GM21526 (cell line): ENCODE data around the gene LRP6.

ENCODE experiments used
- ATAC-seq: cut with Tn5 transposase; IDR thresholded peaks from one replicate; pipeline ENCODE4 v1.9.1; 2021; ENCODE audit warnings: moderate library complexity; ENCODE audit not compliant: unreplicated experiment, low FRiP score

The LRP6 gene

DNA sequence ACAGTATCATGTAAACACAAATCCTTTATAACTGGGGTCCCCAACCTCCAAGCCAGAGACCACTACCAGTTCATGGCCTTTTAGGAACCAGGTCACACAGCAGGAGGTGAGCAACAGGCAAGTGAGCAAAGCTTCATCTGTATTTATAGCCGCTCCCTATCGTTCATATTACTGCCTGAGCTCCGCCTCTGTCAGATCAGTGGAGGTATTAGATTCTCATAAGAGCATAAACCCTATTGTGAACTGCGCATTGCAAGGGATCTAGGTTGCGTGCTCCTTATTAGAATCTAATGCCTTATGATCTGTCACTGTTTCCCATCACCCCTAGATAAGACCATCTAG, 49.9 kb downstream of the LRP6 start:
- ATAC-seq = no peak

DNA sequence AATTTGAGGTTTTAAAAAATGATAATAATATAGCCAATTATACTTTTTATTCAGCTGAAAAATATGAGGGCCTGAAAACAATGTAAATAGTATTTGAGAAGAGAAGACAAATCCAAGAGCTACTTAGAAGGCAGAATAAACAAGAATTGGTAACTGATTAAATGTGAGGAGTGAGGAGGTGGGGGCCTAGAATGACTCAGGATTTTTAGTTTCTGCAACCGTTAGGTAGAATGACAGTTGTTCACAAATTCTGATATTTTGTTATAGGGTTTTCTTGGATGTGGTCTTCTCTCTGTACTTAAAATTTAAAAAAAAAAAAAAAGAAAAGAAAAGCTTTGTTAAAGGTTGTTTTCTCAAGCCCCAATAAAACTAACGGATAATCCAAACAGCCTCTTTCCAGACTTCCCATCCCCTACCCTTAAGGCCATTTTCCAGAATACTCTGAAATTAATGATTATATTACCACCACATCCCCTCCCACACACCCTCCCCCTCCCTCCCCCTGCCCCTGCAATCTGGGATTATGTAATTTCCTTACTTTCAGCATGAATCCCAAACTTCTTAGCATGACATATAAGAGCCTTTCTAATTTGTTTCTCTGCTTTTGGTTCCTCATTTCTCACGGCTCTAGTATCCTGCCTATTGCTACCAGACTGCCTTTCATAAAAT, 50.4 kb downstream of the LRP6 start:
- ATAC-seq = no peak

DNA sequence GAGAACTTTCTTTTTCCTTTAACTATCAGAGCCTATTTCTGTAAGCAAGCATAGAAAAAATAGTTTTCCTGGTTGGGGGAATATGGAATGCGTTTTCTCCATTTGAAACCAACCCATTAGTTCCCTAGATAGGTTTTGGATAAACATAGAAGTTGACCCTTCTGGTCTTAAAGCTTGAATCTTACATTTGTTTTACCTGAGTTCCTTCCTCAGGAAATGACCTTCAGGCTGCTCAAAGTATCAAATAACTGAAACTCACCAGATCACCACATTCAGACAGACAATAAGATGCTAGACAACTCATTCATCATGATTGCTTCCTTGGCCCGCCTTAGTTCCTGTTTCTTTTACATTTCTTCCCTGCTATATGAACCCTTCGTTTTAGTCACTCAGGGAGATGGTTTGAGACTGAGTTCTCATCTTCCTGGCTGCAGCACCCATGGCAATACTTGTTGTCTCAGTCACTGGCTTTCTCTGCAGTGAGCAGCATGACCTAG, 52.2 kb downstream of the LRP6 start:
- no peak for ATAC-seq

DNA sequence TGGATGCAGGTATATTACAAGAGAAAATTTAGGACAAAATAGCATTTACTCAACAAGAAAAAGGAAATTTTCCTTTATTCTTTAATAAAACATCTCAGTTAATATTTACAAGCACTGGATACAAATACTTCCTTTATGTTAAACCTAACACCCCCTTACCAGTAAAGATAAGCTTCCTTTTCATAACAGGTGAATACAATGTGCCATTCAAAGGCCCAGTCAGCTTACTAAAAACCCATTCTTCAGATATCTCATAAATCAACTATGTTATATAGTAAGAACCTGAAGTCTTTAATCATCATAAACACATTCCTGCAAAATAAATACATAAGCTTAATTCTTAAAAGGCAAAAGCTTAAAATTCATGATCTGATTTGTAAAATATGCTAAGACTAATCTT, 52.6 kb downstream of the LRP6 start:
- no peak for ATAC-seq

DNA sequence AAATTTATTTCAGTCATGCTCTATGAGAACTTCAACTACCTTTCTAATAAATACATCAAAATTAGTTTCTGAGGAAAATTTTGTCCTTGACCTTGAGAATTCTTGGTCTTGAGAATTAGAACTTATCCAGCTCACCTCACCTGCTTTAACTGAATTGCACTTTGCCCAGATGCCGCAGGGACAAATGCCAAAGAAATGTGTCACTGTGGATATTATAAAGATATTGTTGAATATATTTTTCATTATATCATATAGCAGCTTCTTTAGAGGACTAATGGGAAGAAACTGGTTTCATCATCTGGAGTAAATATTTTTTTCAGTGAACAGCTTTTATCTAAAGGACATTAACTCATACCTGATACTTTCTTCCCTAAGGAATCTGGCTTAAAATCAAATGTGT, 54.1 kb downstream of the LRP6 start:
- ATAC-seq = no peak

DNA sequence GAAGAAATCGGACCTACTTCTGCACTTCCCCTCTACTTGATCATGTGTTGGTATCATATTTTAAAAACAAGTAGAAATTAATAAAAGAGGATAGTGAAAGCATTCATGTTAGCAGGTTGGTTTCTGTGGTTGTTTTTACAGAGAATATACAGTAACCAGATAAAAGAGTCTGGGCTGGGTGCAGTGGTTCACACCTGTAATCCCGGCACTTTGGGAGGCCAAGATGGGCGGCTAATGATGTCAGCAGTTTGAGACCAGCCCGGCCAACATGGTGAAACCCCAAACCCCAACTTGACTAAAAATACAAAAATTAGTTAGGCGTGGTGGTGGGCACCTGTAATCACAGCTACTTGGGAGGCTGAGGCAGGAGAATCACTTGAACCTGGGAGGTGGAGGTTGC, 55.9 kb downstream of the LRP6 start:
- no peak for ATAC-seq

DNA sequence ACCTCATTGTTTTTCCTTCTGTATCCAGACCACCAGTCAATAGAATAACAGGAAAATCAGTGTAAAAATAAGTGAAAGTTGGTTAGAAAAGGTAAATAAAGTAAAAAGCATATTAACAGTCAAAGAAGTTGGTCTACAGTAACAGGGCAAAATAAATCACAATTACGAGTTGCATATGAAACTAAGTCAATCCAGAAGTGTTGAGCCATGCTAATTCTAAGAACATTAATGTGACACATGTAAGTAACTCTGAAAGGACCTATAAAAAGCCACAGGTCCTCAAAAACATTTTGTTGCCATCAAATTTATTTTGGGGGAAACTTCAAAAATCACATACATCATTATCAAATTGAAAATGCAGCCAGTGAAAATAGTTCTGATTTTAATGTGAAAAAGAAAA, 56.4 kb downstream of the LRP6 start:
- ATAC-seq = no peak

DNA sequence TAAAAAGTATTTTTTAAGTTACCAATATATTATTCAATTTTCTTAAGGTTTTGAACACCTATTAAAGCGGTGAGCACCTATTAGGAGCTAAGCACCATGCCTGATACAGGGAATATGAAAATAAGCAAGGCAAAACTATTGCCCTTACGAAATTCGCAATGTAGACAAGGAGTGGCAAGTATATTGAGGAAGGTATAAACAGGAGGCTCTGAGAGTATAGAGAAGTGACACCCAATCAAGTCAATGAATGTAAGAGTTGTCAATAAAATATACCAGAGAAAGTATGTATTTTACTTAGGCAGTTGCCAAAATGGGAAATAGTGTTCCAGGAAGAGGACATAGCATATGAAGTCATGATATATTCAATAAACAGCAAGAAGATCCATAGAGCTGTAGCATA, 57.2 kb downstream of the LRP6 start:
- ATAC-seq = no peak

DNA sequence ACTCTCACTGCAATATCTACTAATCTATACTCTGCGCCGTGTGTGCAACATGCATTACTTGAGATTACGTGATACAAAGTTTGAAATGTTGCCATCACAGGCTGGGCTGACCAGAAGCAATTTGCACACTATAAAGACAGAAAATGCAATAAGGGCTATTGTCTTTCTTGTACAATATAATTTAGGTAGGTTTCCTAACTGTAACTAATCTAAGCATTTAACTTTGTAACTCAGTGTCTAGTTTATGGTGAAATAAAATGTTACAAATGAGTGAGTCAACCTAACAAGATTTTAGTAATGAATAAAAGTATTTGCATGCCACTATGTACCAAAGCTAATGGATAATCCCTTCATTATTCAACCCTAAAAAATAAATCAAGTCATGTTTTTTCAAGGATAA, 57.8 kb downstream of the LRP6 start:
- ATAC-seq = no peak

DNA sequence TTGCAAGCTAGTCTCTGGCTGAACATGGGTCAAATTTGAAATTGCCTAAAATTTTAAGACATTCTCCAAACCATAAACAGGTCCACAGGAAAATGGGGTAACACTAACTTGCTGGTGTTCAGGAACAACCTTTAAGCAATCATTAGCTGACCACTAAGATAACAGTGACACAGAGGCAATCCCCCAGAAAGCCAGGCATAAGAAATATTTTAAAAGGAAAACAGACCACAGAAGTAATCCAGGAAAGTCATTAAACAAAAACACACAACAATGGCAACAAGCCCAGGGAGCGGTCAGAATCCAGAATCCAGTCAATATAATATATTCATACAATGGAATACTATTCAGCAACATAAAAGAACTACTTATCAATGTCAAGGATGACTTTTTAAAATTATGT, 59.1 kb downstream of the LRP6 start:
- ATAC-seq = no peak

DNA sequence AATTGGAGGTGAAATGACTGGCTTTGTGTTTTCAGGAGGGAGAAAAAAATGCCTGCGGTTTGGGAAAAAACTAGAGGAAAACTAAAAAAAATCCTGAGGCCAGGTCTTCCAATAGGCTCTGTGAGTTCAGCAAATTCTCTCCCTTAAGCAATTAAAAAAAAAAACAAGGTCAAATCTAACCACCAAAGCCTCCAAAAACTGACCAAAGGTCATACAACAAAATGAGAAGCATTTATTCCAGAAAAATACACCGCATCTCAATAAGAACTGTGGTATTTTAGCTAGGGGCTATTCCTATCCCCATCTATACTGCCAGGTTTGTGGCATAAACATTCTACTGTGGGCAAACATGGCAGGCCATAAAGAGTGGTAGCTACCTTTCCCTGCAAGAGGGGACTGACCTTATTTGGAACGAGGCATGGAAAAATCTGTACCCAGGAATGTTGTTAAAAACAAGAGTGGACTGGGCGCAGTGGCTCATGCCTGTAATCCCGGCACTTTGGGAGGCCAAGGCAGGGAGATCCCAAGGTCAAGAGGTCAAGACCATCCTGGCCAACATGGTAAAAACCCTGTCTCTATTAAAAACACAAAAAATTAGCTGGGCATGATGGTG, 60.0 kb downstream of the LRP6 start:
- no peak for ATAC-seq

DNA sequence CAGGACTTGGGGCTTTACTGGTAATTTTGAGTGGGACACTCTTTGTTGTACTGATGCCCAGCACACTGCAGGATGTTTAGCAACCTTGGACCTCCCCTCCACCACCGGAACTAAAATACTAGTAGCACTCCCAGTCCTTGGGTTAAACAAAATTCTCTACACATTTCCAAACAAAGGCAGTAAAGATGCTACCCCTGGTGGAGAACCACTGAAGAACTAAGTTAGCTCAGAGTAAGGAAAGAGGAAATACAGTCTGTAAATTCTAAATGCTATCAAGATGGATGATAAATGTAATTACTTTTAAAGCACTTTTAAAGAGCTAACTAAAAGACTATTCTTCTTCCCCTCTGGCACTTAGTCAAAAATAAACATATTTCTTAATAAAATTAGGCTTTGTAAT, 64.1 kb downstream of the LRP6 start:
- no peak for ATAC-seq

DNA sequence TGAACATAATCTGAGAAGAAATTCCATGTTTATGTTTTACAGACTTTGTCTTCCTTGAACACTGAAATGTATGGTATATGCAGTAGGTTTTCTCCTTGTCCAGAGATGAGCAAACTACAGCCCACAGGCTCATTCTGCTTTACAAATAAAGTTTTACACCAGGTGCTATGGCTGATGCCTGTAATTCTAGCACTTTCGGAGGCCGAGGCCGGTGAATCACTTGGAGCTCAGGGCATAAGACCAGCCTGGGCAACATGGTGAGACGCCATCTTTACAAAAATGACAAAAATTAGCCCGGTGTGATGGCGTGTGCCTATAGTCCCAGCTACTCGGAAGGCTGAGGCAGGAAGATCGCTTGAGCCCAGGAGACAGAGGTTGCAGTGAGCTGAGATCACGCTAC, 64.7 kb downstream of the LRP6 start:
- ATAC-seq = no peak

DNA sequence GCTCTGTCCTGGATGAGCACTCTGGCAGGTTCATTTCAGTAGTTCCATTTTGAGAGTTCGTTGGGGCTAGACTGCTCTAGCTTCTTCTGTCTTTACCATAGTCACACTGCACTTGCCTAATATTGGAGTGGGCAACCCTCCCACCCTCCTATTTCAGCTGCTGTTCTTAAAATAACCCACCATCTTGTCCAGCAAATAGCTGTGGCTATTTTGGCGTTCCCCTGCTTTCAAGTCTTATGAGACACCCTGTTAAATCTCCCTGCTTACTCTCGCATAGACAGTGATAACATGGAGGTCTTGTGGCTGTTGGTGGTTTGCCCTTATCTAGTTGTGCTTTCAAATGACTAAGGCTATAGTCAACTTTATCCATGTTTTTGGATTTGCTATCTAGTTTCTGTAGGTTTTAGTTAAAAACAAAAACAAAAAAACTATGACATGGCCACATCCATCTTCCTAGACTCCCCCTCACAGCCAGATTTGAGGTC, 65.5 kb downstream of the LRP6 start:
- no peak for ATAC-seq

DNA sequence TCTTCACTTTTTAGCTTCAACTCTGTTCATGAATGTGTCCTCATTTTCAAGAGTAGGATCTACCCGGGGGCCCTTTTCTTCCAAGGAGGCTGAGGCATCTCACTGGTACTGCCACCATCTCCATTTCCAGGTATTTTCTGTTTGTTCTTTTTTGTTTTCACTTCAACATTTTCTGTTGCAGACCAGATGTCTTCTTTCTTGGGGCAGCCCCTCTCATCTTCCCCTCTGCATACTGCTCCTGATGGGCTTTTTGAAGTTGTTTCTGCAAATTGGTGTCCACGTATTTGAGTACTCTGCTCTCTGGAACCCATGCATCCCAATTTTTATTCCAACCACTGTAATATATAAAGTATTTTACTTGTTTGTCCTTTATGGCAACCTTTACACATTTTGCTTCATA, 66.5 kb downstream of the LRP6 start:
- ATAC-seq = no peak

DNA sequence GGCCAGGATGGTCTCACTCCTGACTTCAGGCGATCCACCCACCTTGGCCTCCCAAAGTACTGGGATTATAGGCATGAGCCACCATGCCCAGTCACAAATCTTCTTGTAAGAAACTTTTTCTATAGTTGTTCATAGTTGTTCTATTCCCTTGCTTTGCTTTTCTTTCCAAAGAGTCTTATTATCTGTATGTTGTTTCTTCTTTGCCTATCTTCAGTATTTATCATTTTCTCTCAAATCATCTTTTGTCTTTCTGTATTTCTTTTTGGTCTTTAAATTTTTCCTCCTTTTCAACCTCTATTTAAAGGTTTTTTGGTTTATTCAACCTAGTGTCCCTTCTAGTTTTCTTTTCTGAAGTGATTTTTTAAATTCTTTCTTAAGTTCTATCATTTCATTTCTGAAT, 68.7 kb downstream of the LRP6 start:
- ATAC-seq = no peak

DNA sequence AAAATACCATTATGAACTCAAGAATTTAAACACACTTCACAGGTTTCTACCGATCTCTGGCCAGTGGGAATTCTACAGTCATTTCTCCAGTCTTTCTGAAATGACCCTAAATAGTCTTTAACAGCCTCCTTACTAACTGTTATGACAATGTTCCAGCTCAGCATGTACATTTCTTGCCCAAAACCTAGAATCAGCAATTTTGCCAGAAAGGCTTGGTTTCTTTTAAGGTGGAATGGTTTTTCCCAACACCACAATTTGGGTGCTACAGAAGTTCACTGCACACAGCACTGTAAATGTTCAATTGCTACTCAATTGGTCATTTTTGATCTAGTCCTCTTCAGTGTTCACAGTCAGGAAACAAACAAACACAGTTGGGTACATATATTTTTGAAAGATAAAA, 69.7 kb downstream of the LRP6 start:
- ATAC-seq = no peak

DNA sequence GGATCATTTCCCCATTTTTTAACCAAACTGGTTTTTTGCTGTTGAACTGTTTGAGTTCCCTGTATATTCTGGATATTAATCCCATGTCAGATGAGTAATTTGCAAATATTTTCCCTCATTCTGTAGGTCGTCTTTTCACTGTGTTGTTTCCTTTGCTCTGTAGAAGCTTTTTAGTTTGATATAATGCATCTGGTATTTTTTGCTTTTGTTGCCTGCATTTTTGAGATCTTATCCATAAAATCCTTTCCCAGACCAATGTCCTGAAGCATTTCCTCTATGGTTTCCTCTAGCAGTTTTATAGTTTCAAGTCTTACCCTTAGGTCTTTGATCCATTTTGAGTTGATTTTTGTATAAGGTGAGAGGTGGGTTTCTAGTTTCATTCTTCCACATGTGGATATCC, 71.3 kb downstream of the LRP6 start:
- ATAC-seq = no peak

DNA sequence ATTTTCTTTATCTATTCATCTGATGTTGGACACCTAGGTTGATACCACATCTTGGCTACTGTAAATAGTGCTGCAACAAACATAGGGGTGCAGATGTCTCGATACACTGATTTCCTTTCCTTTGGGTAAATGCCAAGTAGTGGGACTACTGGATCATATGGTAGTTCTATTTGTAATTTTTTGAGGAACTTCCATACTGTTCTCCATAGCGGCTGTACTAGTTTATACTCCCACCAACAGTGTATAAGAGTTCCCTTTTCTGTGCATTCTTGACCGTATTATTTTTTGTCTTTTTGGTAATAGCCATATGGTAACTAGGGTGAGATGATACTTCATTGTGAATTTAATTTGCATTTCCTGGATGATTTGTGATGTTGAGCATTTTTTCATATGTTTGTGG, 71.8 kb downstream of the LRP6 start:
- ATAC-seq = no peak

DNA sequence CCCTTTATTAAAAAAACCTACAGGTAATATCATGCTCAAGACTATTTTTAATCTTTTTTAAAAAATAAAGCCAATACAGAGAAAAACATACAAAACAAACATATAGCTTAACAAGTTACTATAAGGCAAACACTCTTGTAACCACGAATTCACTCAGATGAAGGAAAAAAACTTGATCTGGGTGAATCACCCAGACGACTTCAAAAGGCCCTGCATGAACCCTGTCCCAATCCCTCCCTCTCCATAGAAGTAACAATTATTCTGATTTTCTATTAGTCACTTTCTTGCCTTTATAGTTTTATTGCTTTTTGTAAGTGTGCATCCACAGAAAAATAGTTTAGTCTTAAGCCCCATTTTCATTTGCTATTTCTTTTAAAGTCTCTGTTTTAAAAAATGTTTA, 72.6 kb downstream of the LRP6 start:
- no peak for ATAC-seq

DNA sequence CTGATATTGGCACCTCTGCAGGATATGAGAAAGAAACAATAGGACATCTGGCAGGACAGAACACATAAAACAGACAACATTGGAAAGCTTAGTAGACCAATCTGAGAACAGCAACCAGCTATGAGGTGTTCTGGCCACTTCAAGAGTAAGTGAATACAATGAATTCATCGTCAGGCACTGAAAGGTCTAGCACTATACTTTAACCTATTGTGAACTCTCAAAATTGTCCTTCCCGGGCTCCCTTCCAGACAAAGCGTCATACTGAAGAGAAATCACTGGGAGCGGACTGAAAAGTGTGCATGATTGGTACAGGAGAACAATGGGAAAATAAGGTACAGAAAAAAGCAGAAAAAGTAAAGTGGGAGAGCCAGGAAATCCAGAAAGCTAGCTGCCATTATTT, 75.8 kb downstream of the LRP6 start:
- ATAC-seq = no peak

DNA sequence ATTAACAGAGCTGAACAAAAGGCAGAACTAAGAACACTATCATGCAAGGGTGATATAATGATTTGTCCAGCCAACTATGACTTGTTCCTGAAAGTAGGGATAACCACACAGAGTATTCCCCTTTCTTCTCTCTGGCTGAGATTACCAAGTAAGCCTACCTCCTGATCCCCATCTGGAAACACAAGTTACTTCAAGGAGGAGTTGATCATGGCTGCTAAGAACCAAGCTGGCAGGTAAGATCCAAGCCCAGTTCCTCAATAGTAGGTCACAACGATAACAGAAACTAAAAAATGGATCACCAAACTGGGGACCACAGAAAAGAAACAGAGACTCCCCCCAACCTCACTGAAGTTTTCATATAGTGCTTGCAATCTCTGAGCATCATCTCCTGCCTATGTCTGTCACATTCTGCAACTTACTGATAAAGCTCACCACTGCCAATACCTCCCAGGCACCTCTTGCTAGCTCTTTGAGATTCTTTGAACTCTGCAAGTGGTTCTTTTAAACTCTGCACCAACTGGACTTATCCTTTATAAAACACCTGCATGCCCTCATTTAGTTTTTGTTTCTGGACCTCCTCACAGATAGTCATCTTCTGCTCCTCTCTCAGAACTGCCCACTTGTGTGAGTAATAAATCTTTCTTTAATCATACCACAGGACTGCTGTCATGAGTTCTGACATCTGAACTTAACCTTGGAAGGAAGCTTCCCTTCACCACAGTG, 76.6 kb downstream of the LRP6 start:
- no peak for ATAC-seq
